ENCODE data around the gene ANKRA2. TPM values are rescaled to one million over a fixed set of nuclear protein-coding genes. Genes with fewer than 3 reads are reported as not detected.
A peak's percentile ranks its signal among the peaks of the same experiment; 100 is the strongest.

The ANKRA2 gene
- total RNA-seq, 4 donors from 2014 or later = 19.4 to 56.1 (median 27.6) TPM

DNA sequence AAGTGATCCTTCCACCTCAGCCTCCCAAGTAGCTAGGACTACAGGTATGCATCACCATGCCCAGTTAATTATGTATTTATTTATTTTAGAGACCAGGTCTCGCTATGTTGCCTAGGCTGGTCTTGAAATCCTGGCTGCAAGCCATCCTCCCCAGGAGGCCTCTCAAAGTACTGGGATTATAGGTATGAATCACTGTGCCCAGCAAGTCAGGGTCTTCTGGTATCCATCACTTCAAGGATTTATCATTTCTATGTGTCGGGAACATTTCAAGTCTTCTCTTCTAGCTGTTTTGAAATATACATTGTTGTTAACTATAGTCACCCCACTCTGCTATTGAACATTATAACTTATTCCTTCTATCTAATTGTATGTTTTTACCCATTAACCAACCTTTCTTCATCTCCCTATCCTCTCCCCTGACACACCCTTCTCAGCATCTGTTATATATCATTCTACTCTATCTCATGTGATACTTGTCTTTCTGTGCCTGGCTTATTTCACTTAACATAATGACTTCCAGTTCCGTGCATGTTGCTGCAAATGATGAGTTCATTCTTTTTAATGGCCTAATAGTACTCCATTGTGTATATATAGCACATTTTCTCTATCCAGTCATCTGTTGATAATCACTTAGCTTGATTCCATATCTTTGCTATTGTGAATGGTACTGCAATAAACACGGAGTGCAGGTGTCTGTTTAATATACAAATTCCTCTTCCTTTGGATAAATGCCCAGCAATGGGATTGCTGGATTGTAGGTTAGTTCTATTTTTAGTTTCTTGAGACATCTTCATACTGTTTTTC is 26.5 kb upstream of the ANKRA2 start:
- WGBS, 2 donors = 46 to 48% methylated on average over 4 of the region's 4 CpGs
- intact Hi-C loops (cut with DNase I; ENCODE audit: low total_unique reads) = loop anchor here (10.0 kb wide), 1 partner anchor 303 kb away; no protein-coding TSS in a partner anchor
- no peak for DNase-seq (ENCODE audit: low spot score in 2 of 2)
- TF ChIP-seq POLR2A (IDR thresholded peaks at IDR 0.05) = no peak
- TF ChIP-seq, protein P1, sequence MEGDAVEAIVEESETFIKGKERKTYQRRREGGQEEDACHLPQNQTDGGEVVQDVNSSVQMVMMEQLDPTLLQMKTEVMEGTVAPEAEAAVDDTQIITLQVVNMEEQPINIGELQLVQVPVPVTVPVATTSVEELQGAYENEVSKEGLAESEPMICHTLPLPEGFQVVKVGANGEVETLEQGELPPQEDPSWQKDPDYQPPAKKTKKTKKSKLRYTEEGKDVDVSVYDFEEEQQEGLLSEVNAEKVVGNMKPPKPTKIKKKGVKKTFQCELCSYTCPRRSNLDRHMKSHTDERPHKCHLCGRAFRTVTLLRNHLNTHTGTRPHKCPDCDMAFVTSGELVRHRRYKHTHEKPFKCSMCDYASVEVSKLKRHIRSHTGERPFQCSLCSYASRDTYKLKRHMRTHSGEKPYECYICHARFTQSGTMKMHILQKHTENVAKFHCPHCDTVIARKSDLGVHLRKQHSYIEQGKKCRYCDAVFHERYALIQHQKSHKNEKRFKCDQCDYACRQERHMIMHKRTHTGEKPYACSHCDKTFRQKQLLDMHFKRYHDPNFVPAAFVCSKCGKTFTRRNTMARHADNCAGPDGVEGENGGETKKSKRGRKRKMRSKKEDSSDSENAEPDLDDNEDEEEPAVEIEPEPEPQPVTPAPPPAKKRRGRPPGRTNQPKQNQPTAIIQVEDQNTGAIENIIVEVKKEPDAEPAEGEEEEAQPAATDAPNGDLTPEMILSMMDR (IDR thresholded peaks at IDR 0.05) = no peak
- no peak overlapping the region for H3K4me3 ChIP-seq (ENCODE audit: low read depth, poor library complexity, severe bottlenecking)

DNA sequence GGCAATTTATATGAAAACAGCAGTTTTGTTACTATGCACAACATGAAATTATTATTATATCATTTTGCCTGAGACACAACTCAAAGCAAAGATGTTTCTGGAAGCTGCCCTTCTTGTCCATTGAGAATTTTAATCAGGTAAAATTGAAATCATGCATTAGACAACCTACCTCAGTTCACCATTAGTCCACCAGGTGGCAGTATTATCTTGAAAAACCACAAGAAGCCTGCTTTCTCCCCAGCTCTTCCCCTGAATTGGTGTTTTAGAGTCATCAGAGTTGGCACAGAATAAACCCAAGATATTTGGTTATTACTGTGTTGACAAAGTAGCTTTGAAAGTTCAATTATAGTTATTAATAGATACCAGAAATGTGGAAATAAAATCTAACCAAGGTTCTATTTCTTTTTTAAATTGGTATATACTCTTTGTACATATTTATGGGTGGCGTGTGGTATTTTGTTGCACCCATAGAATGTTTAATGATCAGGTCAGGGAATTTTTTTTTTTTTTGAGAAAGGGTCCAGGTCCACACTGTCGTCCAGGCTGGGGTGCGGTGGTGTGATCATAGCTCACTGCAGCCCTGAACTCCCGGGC is 25.8 kb upstream of the ANKRA2 start:
- 54 to 62% methylated on average over 4 of the region's 4 CpGs for WGBS, 2 donors
- DNase-seq (ENCODE audit: low spot score in 2 of 2) = peak in 1 of 2 donors; percentile 68
- intact Hi-C loops (cut with DNase I; ENCODE audit: low total_unique reads) = loop anchor here (10.0 kb wide), 1 partner anchor 304 kb away; no protein-coding TSS in a partner anchor

DNA sequence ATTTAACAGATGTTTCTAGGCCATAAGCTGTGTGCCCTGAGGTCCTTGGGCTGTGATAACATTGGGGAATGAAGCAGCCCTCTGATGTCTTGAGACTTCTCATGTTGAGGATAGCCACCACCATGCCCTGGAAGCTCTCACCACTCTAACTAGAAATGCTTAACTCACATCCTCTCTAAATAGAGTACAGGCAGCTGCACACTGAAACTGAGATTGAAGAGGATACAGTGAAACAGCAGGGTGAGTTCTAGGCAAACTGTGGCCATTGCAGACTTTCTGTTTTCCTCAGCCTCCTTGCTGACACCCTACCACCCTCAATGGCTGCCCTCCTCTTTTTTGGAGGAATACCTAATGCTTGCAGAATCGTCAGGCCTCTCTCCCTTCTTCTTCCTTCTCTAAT is 22.5 kb upstream of the ANKRA2 start:
- no peak overlapping the region for H3K4me3 ChIP-seq (ENCODE audit: low read depth, poor library complexity, severe bottlenecking)
- peak in 1 of 2 donors; percentile 1 for DNase-seq (ENCODE audit: low spot score in 2 of 2)
- TF ChIP-seq POLR2A (IDR thresholded peaks at IDR 0.05) = no peak
- TF ChIP-seq, protein P1 (IDR thresholded peaks at IDR 0.05) = no peak
- intact Hi-C loops (cut with DNase I; ENCODE audit: low total_unique reads) = loop anchor here (5.0 kb wide), 1 partner anchor 209 kb away; no protein-coding TSS in a partner anchor
- 41 to 48% methylated on average over 1 of the region's 1 CpG for WGBS, 2 donors

More for the DNA sequence above, 25.8 kb upstream of the ANKRA2 start:
- TF ChIP-seq POLR2A (IDR thresholded peaks at IDR 0.05) = no peak
- TF ChIP-seq, protein P1 (IDR thresholded peaks at IDR 0.05) = peak in 1 of 3 donors; percentile 33
- H3K4me3 ChIP-seq (ENCODE audit: low read depth, poor library complexity, severe bottlenecking) = no peak overlapping the region

DNA sequence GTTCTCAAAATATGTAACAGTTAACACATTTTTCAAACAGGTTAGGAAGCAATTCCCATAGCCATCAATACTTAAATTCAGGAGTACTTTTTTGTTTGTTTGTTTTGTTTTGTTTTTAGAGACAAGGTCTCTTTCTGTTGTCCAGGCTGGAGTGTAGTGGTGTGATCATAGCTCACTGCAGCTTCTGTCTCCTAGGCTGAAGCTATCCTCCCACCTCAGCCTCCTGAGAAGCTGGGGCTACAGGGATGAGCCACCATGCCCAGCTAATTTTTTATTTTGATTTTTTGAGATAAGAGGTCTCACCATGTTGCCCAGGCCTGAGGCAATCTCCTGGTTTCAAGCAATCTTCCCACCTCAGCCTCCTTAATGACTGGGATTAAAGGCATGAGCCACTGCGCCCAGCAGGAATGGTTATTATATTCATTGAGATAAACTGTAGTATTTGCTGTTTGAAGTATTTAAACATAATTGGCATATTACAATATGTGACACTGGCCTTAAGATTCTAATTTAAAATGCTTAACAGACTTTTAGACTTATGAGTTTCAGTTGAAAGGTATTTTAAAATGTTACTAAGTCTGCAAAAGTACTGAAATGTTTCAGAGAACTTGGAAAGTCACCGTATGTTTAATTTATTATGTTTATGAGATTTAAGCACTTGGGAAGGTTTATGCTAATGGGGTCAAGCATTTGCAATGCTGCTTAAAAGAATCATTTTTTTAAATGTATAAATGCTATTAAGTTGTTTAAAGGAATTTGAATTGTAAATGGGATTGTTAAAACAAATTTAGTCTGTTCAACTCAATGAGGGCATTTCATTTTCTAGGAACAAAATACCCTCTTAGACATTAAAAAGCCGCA is 17.1 kb upstream of the ANKRA2 start:
- no peak for DNase-seq (ENCODE audit: low spot score in 2 of 2)
- no peak for TF ChIP-seq POLR2A (IDR thresholded peaks at IDR 0.05)
- TF ChIP-seq, protein P1 (IDR thresholded peaks at IDR 0.05) = no peak
- no peak overlapping the region for H3K4me3 ChIP-seq (ENCODE audit: low read depth, poor library complexity, severe bottlenecking)
- intact Hi-C loops (cut with DNase I; ENCODE audit: low total_unique reads) = no loop called here
- 65 to 75% methylated on average over 3 of the region's 3 CpGs for WGBS, 2 donors

DNA sequence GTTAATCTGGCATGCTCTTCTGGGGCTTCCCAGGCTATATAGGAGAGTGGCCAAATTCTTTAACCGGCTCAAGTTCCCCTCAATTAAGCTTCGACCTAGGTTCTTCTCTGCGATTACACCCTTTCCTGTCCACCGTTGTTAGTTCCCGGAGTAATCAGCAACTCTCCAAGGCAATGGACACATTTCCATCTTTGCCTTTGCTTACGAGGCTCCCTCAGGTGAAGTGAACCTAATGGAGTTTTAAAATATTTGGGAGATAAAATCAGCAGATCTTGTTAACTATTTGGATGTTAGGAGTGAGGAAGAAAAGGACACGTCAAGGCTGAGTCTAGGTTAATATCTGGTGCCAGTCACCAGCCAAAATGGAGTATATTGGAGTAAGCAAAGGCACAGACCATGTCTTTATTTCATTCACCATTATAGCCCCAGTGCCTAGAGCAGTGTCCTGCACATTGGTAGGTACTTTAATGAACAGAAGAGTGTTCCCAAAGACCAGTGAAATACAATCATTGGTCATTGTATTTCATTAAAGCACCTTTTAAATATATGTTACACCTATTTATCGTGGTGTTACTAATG is 619 bp upstream of the ANKRA2 start:
- no peak for TF ChIP-seq POLR2A (IDR thresholded peaks at IDR 0.05)
- TF ChIP-seq, protein P1 (IDR thresholded peaks at IDR 0.05) = no peak
- H3K4me3 ChIP-seq (ENCODE audit: low read depth, poor library complexity, severe bottlenecking) = peak overlapping the region; percentile 68
- DNase-seq (ENCODE audit: low spot score in 2 of 2) = no peak
- intact Hi-C loops (cut with DNase I; ENCODE audit: low total_unique reads) = no loop called here
- WGBS, 2 donors = 6 to 8% methylated on average over 8 of the region's 8 CpGs
